Gastrocnemius medialis (tissue), 4 donors: Measurements from ENCODE around the gene AGPS. TPM values are rescaled to one million over a fixed set of nuclear protein-coding genes. Genes with fewer than 3 reads are reported as not detected.
A peak's percentile ranks its signal among the peaks of the same experiment; 100 is the strongest.

Source experiments
- ATAC-seq, 2 donors: fragments of 150-250 bp; one replicate each; pipeline ENCODE4 v1.9.1; 2016
- DNase-seq, 2 donors: peaks; one replicate each; pipeline ENCODE4 v3.0.0-alpha.2; 2019
- H3K27ac ChIP-seq, 4 donors: fragments of 200-600 bp; sonication (generic); 1 replicate in 1 of 4; 2 replicates in 3 of 4; pipeline ENCODE4 v1.5.1; 2016 to 2018; ENCODE audit warnings: mild to moderate bottlenecking in 2 of 4, moderate library complexity in 1 of 4
- H3K27me3 ChIP-seq, 3 donors: fragments of 200-600 bp; sonication (generic) in 2 of 3; 1 replicate in 1 of 3; 2 replicates in 2 of 3; pipeline versions ENCODE4 v1.5.1 to v1.6.0; 2016 to 2019; ENCODE audit warnings: mild to moderate bottlenecking in 1 of 3, moderate library complexity in 1 of 3
- H3K36me3 ChIP-seq, 2 donors: fragments of 200-600 bp; sonication (generic) in 1 of 2; one replicate each; pipeline ENCODE4 v1.5.1; 2017 to 2018
- H3K4me1 ChIP-seq, 2 donors: fragments of 200-600 bp; sonication (generic) in 1 of 2; one replicate each; pipeline ENCODE4 v1.5.1; 2016 to 2017; ENCODE audit warnings: mild to moderate bottlenecking in 2 of 2
- H3K4me3 ChIP-seq, 4 donors: fragments of 200-600 bp; sonication (generic) in 3 of 4; 1 replicate in 1 of 4; 2 replicates in 3 of 4; pipeline ENCODE4 v1.5.1; 2016 to 2019; ENCODE audit warnings: mild to moderate bottlenecking in 2 of 4
- H3K9me3 ChIP-seq, 3 donors: fragments of 200-600 bp; sonication (generic) in 2 of 3; 1 replicate in 1 of 3; 2 replicates in 2 of 3; pipeline ENCODE4 v1.5.1; 2016 to 2019
- CTCF ChIP-seq, 5 experiments: fragments of 450-650 bp in 3 of 5; fragments of 200-600 bp in 2 of 5; sonication (generic) in 2 of 5; IDR thresholded peaks in 4 of 5; conservative IDR thresholded peaks in 1 of 5; 1 replicate in 4 of 5; 2 replicates in 1 of 5; pipeline ENCODE4 v1.5.1; 2016 to 2019; ENCODE audit warnings: antibody characterized with exemption in 5 of 5, mild to moderate bottlenecking in 3 of 5, moderate library complexity in 3 of 5
- POLR2A ChIP-seq, 2 donors: fragments of 450-650 bp; IDR thresholded peaks; one replicate each; pipeline ENCODE4 v1.6.1; 2017; ENCODE audit warnings: antibody characterized with exemption in 2 of 2, mild to moderate bottlenecking in 2 of 2, moderate library complexity in 2 of 2
- in situ Hi-C, 4 donors: fragments of 200-750 bp; cut with MboI; loops; one replicate each; pipeline versions ENCODE4 v1.15.0 to v1.8.0; 2017; ENCODE audit warnings: low sequenced_read_pairs in 4 of 4
- intact Hi-C: fragments of 100-400 bp; cut with DNase I; formaldehyde crosslinking; loops from one replicate; pipeline ENCODE4 v1.15.1; 2023; ENCODE audit warnings: low total_unique reads
- total RNA-seq, 4 donors: library from RNA; depleted of rRNA; stranded (reverse); fragments of >200 nt; gene quantifications; one replicate each; pipeline versions ENCODE4 v1.1.0 to v1.2.3, GENCODE V29; 2016

The AGPS gene
- total RNA-seq, 4 donors from 2014 or later, result 23.1 to 30.9 (median 26.2) TPM

- Histone ChIP-seq H3K36me3 (no peaks in the 10 kb centered on the region), H3K9me3 (no peaks in the 10 kb centered on the region), H3K27me3 (no peaks in the 10 kb centered on the region), H3K4me3 (no peak overlapping the region), H3K4me1 (peaks cover 0 to 3% of the 10 kb centered on the region in 2 donors), H3K27ac (no peak overlapping the region)
- in situ Hi-C loops, result no loop called here
- TF ChIP-seq CTCF (IDR thresholded peaks at IDR 0.05 in 4 of 5, conservative IDR thresholded peaks at IDR 0.05 in 1 of 5) (no peak), POLR2A (IDR thresholded peaks at IDR 0.05) (no peak)
- DNase-seq, result peak in 1 of 2 donors; percentile 19
- ATAC-seq, result peak in 1 of 2 donors; percentile 49
- intact Hi-C loops, result no loop called here
These were observed 192.8 kb downstream of the AGPS start for GRCh38 chr2:177585234-177585863.

GRCh38 chr2:177586154-177586553 lies 193.6 kb downstream of the AGPS start:
- TF ChIP-seq CTCF (IDR thresholded peaks at IDR 0.05 in 4 of 5, conservative IDR thresholded peaks at IDR 0.05 in 1 of 5) (no peak), POLR2A (IDR thresholded peaks at IDR 0.05) (no peak)
- ATAC-seq (no peak), DNase-seq (no peak)
- H3K27ac ChIP-seq, result no peak overlapping the region
- no peaks in the 10 kb centered on the region for H3K36me3 ChIP-seq
- in situ Hi-C loops, result no loop called here
- H3K4me1 ChIP-seq, result peaks cover 0 to 3% of the 10 kb centered on the region in 2 donors
- H3K9me3 ChIP-seq, result no peaks in the 10 kb centered on the region
- intact Hi-C loops, result no loop called here
- no peak overlapping the region for H3K4me3 ChIP-seq
- no peaks in the 10 kb centered on the region for H3K27me3 ChIP-seq

GRCh38 chr2:177587371-177587770 lies 194.8 kb downstream of the AGPS start:
- in situ Hi-C loops, result no loop called here
- TF ChIP-seq CTCF (IDR thresholded peaks at IDR 0.05 in 4 of 5, conservative IDR thresholded peaks at IDR 0.05 in 1 of 5) (no peak), POLR2A (IDR thresholded peaks at IDR 0.05) (no peak)

GRCh38 chr2:177588671-177589070 lies 196.1 kb downstream of the AGPS start:
- H3K36me3 ChIP-seq, result no peaks in the 10 kb centered on the region
- intact Hi-C loops, result no loop called here
- H3K27ac ChIP-seq, result no peak overlapping the region
- H3K4me1 ChIP-seq, result peaks cover 0 to 3% of the 10 kb centered on the region in 2 donors
- no peaks in the 10 kb centered on the region for H3K9me3 ChIP-seq
- no peaks in the 10 kb centered on the region for H3K27me3 ChIP-seq
- no peak for DNase-seq
- TF ChIP-seq POLR2A (IDR thresholded peaks at IDR 0.05) (no peak), CTCF (IDR thresholded peaks at IDR 0.05 in 4 of 5, conservative IDR thresholded peaks at IDR 0.05 in 1 of 5) (no peak)
- H3K4me3 ChIP-seq, result no peak overlapping the region
- in situ Hi-C loops, result no loop called here
- ATAC-seq, result no peak

More at GRCh38 chr2:177587371-177587770, 194.8 kb downstream of the AGPS start:
- no peak overlapping the region for H3K27ac ChIP-seq
- DNase-seq (no peak), ATAC-seq (no peak)
- peaks cover 0 to 3% of the 10 kb centered on the region in 2 donors for H3K4me1 ChIP-seq
- no peaks in the 10 kb centered on the region for H3K27me3 ChIP-seq
- H3K4me3 ChIP-seq, result no peak overlapping the region
- no peaks in the 10 kb centered on the region for H3K9me3 ChIP-seq
- intact Hi-C loops, result no loop called here
- H3K36me3 ChIP-seq, result no peaks in the 10 kb centered on the region

GRCh38 chr2:177589186-177589585 lies 196.6 kb downstream of the AGPS start:
- no peak for TF ChIP-seq POLR2A (IDR thresholded peaks at IDR 0.05)
- DNase-seq (no peak), ATAC-seq (no peak)
- Histone ChIP-seq H3K27ac (no peak overlapping the region), H3K36me3 (no peaks in the 10 kb centered on the region), H3K9me3 (no peaks in the 10 kb centered on the region), H3K4me1 (peaks cover 0 to 3% of the 10 kb centered on the region in 2 donors), H3K4me3 (no peak overlapping the region), H3K27me3 (no peaks in the 10 kb centered on the region)
- in situ Hi-C loops, result no loop called here
- intact Hi-C loops, result no loop called here
